Stimulated activated CD8-positive, alpha-beta memory T cell treated with anti-CD3 and anti-CD28 coated beads, Interleukin-12 subunit alpha, Interleukin-12 subunit beta, amount 100 ng/mL, for 1 hour (primary cell): ENCODE results near the gene FILIP1.
"Not testable (repeated sequence)": the region's sequence is repeated elsewhere in the genome, so short reads cannot be mapped to it uniquely, and the experiment has no call there.

Experiments used
- DNase-seq: peaks from one replicate; pipeline ENCODE4 v3.0.0-alpha.2; 2020; ENCODE audit warnings: low read depth

The FILIP1 gene

DNA sequence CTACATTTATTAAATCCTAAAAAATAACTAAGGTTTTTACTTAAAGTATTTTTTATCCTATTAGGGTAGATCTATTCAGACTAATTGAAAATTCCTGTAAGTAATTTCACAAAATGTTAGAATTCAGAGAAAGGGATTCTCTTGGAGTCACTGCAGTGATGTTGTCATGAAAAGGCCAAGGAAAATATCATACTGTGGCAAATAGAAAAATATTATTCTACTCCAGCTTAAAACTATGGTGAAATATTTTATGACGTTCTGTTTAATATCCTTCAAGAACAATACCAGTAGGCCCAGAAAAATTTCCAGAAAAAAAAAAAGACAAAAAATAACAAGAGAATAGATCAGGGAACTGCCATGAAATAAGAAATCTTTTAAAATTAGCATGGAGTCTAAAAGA is 73.6 kb downstream of the FILIP1 start:
- DNase-seq, result no peak

DNA sequence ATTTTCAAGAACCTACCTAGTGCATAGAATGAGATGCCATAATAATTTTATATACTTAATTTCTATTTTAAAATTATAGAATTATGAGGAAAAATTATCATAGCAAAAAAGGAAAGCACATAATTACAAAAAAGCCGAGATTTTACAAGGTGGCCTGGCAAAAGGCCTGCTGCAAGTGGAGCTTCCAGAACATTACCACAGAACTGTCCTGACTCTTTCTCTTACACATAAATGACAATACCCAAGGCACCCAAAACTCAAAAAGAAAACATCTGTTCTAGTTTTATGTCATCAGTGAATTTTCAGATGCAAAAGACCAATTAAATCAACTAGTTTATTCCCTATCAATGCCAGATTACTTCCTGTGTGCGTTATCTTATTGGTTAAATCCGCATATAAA is 74.2 kb downstream of the FILIP1 start:
- no peak for DNase-seq

DNA sequence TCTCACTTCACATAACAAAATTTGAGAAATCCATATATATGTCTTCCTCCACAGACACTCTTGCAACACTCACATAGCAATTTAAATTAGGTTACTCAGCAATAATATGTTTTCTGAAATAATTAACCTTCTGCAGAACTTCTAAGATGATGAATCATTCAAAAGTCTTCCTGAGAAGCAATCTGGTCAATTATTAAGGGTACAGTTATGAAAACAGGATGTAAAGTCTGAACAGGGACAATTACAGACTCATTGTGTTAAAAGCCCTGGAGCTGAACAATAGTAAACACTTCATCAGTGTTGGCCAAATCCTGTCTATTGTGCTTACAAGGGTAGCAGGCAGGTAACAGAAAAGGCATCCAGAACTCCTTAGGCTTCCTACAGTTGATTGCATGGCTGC is 75.4 kb downstream of the FILIP1 start:
- no peak for DNase-seq

DNA sequence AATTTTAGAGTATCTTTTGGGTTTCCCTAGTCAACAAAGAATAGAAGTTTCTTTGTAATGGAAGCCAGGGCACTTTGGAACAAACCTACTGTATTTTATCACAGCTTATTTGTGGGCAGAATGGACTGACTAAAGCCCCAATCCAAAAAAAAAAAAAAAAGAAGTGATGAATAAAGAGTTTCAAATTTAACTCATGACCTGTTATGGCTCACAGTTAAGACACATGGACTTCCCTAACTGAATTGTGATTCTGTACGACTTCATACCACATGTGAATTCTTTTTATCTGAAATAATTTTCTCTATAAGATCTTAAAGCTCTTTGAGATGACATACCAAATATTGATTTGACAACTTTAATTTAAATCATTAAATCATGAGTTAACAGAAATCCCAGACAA is 77.2 kb downstream of the FILIP1 start:
- no peak for DNase-seq

DNA sequence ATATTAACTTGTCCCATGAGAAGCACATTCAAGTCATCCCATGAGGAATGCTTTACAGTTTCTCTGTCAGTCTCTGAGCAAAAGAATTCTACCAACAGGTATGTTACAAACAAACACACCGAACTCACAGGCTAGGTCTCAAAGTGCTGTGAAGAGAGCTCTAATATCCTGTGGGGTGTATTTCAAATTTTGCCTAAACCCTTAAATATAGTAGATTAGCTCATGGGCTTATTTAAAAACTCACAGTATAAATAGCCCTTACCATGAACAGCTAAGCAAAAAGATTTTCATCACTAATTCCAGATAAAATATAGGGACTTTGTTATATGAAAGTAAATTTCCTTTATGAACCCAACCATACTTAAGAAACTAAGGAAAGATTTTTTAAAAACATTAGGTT is 77.8 kb downstream of the FILIP1 start:
- no peak for DNase-seq

DNA sequence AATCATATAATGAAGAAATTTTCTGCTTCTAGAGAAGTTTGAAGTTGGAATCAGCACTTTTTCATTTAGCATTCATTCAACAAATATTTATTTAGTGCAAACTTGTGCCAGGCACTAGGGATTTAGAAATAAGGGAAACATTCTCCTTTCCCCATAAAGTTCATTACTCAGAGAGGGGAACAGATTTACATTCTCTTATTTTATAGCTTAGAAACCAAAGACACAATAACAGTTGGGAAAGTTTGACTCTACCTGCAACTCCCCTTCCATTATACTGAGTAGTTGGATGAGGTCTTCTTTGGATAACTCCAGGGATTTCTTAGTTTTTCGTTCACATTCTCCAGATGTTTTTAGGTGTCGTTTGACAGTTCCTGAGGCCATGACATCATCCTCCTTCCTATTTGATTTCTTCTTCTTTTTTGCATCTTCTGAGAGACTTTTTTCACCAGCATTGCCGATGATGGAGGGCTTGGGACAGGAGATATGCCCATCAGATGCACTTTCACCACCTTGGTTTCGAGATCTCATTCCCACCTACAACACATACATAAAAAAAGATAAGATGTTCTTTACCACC is 79.1 kb downstream of the FILIP1 start:
- DNase-seq, result no peak

DNA sequence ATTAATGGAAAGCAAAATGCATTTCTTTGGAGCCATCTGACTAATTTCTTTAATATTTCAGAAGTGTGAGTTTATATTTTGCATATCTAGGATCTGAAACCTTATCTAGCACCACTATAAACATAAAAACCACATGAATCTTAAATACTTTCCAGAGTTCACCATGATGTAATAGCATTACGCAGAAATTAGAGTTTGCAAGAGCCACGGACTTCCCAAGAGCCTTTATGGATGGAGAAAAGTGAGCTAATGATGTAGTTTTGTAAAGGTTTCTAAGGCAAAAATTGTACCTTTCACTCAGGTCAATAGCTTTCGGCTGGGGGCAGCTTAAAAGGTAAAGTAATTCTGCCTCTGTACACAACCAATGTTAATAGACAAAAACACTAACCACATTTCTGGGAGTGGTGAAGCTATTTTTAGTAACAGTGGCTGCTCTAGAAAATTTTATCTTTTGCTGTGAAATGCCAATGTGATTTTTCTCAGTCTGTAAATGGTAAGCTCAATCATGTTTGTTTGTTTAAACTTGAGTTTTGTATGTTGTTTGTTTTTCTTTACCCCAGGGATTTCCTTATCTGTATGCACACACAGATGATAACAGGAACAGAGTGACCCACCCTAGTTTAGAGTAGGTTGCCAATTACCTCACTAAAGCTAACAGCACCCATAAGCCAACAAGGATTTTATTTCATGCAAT is 80.5 kb downstream of the FILIP1 start:
- DNase-seq, result no peak

DNA sequence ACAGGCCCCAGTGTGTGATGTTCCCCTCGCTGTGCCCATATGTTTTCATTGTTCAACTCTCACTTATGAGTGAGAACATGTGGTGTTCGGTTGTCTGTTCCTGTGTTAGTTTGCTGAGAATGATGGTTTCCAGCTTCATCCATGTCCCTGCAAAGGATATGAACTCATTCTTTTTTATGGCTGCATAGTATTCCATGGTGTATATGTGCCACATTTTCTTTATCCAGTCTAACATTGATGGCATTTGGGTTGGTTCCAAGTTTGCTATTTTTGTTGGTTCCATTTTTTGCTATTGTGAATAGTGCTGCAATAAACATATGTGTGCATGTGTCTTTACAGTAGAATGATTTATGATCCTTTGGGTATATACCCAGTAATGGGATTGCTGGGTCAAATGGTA is 83.0 kb downstream of the FILIP1 start:
- DNase-seq, result not testable (repeated sequence)

DNA sequence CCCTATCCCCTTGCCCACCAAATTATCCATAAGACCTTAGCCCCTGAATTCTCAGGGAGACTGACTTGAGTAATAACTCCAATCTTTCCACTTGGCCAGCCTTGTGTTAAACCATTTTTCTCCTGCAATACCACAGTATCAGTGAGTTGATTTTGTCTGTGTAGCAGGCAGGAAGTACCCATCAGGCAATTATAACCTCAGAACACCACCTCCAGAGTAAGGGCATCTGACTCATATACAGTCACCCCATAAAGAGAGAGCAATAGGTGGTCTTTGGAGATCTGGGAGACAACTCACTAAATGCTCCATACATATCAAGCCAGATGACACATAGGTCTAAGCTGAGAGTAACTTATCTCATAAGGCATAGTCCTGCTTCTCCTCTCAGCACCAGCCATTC is 83.7 kb downstream of the FILIP1 start:
- DNase-seq, result no peak

DNA sequence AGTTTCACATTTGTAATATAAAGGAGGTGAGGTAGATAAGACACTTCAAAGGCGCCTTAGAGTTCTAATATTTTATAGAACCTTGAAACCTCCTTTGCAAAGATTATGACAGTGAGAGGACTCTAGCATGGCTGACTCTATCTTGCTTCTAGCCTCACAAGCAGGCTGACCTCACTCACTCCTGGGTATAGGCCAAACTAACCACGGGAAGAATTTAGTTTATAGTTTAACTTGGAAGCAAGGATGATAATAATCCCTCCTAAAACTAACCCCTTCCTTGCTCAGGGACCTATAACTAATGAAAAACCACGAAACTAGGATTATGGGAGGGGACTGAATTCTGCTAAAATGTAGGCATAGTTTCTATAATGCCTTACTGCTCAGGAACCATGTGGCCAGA is 84.3 kb downstream of the FILIP1 start:
- no peak for DNase-seq

DNA sequence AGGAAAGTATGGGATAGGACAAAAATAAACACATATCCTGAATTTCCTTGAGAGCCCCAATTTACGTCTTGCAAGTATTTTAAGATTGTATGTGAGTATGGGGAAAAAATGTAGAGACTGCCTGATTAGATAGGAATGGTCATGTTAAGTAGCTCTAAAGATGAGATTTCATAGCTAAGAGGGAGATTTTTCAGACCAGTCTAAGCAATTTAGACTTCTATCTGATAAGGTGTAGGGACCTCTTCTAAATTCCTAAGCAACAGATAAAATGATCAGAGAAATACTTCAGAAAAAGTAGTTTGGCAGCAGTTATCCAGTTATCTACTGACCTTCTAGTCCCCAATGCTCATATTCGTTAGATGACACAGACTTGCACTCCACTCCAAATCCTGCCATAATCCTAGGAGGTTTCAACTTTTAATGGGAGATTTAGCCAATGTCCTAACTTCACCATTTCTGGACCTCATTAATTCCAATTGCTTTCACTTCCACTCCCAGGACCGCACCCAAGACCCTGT is 90.0 kb downstream of the FILIP1 start:
- no peak for DNase-seq

DNA sequence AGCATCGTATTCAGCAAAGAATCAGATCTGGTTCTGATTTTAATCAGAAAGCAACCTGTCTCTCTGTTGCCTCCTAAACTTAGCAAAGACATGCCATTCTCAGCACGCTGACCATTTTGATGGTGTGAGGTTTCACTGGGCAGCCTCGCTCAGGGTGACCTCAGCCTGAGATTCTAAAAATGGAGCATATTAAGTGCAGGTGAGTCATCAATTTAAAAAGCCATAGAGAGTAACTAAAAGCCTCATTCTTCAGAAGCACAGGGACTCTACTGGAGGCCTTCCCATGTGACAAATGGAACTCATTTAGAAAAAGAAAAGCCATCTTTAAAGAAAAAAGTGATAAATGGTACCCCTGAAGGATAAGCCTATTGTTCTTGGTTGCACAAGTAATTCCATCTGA is 91.3 kb downstream of the FILIP1 start:
- DNase-seq, result no peak

DNA sequence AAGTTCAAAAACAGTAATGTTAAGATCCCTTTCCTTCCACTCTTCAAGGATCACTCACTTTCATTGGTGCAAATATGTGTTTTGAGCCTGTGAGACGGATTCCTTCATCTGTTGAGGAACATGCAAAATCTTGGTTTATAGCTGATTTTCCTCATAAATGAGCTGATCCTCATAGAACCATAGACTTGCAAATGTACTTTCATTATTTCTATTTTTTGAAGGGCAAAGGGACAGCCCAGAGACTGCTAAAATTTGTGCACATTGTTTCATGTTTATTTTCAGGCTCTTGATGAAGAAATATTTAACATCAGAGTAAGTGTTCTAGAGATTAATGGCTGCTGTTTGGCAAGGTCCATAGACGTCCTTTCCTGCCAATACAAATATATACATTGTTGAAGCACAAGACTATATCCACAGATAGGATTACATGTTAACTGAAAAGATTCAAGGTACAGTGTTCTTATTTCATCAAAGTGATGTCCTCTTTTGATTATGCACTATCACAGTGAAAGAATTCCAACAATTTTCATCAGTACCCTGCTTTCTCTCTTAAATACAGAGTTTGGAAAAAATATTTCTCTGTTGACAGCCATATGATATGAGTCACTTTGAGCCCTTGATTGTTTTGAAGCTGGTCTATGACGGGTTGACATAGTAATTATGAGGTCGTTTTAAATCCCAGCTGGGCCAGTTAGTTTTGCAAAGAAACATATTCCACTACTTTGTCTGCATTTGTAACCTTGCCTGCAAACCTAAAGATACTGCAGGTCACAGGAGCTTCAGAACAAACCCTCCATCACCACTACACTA is 95.7 kb downstream of the FILIP1 start:
- no peak for DNase-seq

DNA sequence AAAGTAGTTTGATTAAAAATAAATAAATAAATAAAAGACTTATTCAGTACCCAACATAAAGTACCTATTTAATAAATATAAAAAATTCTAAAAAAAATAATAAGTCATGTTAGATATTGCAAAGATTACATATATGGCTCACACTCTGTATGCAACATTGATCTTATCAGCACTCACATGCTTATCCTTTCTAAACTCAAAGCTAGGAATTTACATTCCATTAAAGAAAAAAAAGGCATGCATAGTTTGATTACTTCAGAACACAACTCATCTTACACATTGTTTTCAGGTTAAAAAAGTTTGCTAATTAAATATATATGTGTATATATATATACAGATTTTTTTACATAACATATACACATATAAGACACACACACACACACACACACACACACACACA is 96.4 kb downstream of the FILIP1 start:
- no peak for DNase-seq

DNA sequence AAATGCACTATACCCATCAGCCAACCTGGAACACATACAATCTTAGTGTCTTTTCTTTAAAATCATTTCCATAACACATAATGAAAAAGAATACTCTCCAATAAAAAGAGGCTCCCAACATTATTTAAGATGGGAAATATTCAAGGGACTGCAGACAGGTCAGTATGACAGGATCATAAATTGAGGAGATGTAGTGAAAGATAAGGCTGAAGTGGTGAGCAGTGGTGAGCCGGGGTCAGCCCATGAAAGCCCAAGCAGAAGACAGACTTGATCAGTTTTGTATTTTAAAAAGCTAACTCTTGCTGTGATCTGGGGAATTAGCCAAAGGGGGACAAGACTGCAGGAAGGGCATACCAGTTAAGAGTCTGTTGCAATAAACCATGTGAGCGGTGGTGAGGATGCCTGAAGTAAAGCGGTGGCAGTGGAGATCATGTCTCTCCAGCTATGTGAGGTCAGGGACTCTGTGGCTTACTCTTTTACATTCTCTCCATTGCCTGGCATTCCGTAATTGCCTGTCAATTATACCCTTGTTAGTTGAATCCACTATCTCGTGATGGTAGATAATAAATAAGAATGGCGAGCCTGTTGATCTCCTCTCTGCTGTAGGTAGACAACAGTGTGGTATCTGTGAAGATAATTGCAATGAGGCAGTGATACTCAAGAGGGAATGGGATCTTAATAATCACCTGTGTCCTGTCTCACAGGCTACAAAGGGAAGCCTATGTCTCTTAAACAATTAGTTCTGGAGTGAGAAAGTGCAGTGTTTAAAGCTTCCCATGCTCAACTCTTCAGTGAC is 97.4 kb downstream of the FILIP1 start:
- no peak for DNase-seq

DNA sequence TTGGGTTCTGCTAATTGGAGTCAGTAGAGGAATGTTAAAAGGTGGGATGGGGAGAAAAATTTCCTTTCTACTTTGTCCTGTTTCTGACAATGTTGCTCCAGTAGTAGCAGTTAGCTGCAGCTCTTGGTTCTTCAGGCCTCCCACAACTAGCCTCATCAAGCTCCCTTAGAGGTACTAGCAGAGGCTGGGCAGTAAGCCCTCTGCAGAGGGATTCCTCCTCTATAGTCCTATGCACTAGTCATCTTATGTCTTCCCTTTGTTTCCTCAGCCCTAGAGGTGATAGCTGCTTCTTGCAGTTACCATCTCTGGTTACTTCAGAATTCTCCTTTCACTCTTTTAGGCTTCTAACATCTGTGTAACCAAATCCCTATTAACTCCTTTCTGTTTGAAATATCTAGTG is 99.8 kb downstream of the FILIP1 start:
- DNase-seq, result no peak

DNA sequence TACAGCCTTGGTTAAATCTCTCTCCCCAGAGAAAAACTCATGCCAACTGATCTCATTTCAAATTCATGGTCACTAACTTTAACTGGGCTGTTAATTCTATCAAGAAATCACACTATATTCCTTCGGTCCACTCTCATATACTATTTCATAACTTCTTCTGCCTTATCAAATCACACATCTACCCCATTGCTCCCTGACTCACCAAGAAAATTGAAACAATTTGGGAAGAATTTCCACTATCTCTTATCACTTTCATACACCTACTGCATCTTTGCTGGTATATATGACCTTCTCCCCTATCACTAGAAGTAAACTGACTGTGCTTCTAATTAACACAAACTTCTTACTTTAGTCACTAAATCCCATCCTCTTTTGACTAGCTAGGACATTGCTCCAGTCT is 102.3 kb downstream of the FILIP1 start:
- no peak for DNase-seq

DNA sequence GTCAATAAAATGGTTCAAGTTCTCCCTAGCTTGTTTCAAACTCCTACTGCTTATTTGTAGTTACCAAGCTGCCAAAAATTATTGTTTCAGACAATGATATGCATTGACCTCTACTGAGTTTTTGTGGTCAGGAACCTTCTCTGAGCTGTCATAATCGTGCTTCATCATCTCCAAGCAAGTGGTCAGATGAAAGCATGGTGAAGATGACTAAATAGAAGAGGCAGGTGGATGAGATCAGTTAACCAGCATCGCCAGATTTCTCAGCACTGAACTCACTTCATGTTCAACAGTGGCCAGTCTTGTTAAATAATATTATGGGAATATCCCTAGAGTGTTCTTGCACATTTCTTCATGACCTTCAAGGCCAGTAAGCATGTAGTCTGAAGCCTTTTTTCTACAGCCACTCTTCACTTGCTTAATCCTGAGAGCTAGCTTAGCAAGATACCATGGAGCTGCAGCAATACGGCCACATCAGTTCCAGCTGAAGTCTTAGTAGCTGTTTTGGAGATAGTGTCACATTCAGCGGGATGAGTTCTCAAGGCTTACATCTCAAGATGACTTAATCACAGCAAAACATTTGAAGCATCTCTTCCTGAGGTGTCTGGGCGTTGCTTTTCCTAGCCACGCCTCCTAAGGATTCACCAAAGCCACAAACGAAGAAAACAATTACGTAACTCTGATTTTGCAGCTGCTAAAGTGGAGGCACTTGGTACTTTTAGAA is 107.4 kb downstream of the FILIP1 start:
- DNase-seq, result no peak

DNA sequence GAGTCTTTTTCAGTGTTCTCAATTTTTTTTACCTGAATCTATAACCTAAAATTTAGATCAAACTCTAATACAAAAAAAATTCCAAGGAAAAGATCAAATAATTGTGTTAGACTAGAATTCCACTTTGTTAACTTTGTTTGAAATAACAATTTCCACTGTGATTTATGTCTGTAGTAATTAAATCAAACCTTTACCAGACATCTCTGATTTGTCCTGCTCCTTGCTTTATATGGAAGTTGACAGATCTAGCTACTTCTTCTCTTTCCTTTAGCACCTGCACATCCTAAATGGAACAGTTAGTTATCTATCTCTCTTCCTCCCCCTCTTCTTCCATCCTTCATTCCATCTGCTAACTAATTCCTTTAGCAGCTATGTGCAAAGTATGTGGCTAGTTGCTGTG is 109.5 kb downstream of the FILIP1 start:
- DNase-seq, result no peak

DNA sequence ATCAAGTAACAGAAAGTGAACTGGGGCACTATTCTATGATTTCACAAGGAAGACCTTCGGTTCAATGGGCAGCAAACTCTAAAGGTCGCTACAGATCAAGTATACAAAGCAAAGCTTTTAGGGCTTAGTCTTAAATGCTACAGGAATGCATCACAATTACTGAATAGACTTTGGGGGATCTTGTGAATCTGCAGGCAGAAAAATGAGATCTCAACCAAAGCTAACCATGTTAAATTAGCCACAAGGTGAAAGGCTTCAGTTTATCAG is 111.0 kb downstream of the FILIP1 start:
- no peak for DNase-seq

DNA sequence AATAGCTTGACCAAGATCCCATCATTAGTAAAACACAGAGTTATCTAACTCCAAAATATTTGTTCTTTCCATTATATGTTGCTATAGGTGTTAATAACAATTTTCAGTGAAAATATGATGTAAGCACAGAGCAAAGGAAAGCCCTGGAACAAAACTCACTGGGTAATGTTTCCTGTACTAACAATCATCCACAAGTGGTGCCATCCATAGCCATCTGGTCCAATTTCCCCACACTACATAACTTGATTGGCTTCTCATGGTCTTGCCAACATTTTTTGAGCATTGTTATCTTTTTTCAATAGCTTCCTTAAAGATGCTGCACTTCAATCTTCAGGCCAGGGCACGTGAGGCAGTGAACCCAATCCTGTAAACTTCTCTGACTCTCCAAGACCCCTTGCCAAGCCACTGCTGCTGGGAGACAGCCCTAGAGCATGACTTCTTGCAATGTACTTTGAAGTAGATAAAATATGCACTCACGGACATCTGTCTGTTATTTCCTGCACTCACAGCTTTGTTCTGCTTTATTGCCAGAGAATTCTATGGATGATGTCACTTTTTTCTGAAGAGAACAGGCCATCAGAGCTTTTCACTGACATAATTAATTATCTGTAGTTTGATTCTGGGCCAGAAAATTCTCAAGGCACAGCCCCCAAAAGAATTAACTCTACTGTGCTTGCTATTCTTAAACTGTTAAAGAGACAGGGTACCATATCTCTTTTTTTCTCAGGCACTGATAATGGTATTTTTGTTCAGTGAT is 111.5 kb downstream of the FILIP1 start:
- DNase-seq, result no peak
